Right lobe of liver (tissue), 6 donors: ENCODE results near the gene ENKD1. TPM values are rescaled to one million over a fixed set of nuclear protein-coding genes. Genes with fewer than 3 reads are reported as not detected.

Experiments used
- ATAC-seq, 4 donors: fragments of 200-7000 bp; cut with Tn5 transposase; one replicate each; pipeline ENCODE4 v1.9.1; 2020; ENCODE audit warnings: mild to moderate bottlenecking in 4 of 4, moderate library complexity in 4 of 4
- DNase-seq, 3 donors: peaks; one replicate each; pipeline ENCODE4 v3.0.0-alpha.2; 2020
- H3K27ac ChIP-seq, 3 donors: fragments of 200-600 bp; one replicate each; pipeline ENCODE4 v1.8.0; 2022
- H3K27me3 ChIP-seq, 2 donors: fragments of 200-600 bp; one replicate each; pipeline ENCODE4 v1.8.0; 2022
- H3K36me3 ChIP-seq, 4 donors: fragments of 200-600 bp; sonication (generic) in 1 of 4; one replicate each; pipeline versions ENCODE4 v1.5.1 to v1.8.0; 2017 to 2022; ENCODE audit warnings: control low read depth in 1 of 4
- H3K4me1 ChIP-seq, 4 donors: fragments of 200-600 bp; sonication (generic) in 1 of 4; one replicate each; pipeline versions ENCODE4 v1.5.1 to v1.8.0; 2017 to 2022; ENCODE audit warnings: control low read depth in 1 of 4
- H3K4me3 ChIP-seq, 3 donors: fragments of 200-600 bp; one replicate each; pipeline ENCODE4 v1.8.0; 2022
- H3K9me3 ChIP-seq, 4 donors: fragments of 200-600 bp; sonication (generic) in 1 of 4; one replicate each; pipeline versions ENCODE4 v1.5.1 to v1.8.0; 2017 to 2022; ENCODE audit warnings: control low read depth in 1 of 4
- POLR2A ChIP-seq: fragments of 450-650 bp; IDR thresholded peaks from one replicate; pipeline ENCODE4 v1.6.1; 2017; ENCODE audit warnings: antibody characterized with exemption, mild to moderate bottlenecking
- WGBS: methylation state at CpG from one replicate; pipeline ENCODE4 v1.1.6; 2018; ENCODE audit warnings: low coverage, low lambda C conversion rate; ENCODE audit not compliant: insufficient coverage; ENCODE audit errors: missing lambda C conversion rate; 5-methylcytosine and 5-hydroxymethylcytosine counted together
- intact Hi-C, 2 donors: fragments of 100-400 bp; cut with DNase I; formaldehyde crosslinking; loops; one replicate each; pipeline versions ENCODE4 v1.11.2 to v1.14.1; 2022
- total RNA-seq, 6 experiments: library from RNA; depleted of rRNA in 2 of 6; stranded (reverse); fragments of >200 nt in 2 of 6; fragmentation: NEBNext Ultra II Directional in 3 of 6; extraction: Animal tissue kit (Norgen Biotek cat#: 25700) in 3 of 6; gene quantifications; one replicate each; pipeline versions ENCODE4 v1.1.0 to v1.2.4, GENCODE V29; 2016 to 2023
- TF ChIP-seq, protein P1 (sequence below), 4 donors: fragments of 200-600 bp in 3 of 4; fragments of 450-650 bp in 1 of 4; IDR thresholded peaks; one replicate each; pipeline versions ENCODE4 v1.5.1 to v1.8.0; 2016 to 2022; ENCODE audit warnings: antibody characterized with exemption in 4 of 4, mild to moderate bottlenecking in 2 of 4
- donor health status: DM: no; HTN: yes; CAD: no.
- donor health status: DM: no; HTN: no; CAD: no.
- donor health status: DM: no; HTN: no; CAD: no.
- donor health status: DM: no; HTN: yes; CAD: no.
- donor health status: DM: no; HTN: yes; CAD: no.

The ENKD1 gene
- total RNA-seq, 6 experiments from 2014 or later, result 4.4 to 8.9 (median 7.3) TPM

DNA sequence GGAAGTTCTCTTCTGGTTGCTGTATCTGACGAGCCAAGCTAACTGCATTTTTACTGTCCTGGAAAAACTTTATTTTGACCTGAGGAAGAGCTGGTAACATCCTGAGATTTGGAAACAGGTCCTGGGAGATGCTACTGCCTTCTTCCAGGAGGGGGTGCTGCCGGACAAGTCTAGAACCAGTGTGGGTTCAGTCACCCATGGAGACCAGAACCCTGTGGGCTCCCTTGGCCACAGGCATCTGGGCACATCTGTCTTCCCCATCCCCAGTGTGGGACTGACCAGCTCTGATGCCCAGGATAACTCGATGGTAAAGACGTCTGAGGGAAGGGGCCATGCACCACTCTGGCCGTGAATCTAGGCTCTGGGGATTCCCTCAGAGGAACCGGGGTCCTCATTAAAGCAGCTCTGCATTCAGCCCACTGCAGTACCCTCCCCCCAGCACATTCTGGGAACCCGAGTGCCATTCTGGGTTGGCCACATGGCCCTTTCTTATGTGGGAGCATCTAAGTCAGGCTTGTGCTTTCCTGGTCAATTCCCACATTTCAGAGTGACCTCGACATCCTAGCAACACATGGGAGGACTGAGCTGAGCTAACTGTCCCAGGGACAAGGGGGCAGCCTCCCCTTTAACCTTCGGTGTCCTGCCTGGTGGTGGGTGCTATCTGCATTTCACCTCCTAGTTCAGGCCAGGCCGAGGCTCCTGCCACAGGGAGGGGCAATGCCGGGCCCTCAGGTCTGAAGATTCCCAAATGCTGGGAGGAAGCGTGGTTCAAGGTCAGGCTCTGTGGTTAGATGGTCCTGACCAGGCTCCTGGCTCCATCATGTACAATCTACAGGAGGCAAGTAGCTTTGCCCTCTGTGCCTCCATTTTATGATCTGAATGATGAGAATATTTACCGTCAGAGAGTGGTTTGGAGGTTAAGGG, 6.5 kb upstream of the ENKD1 start:
- no peaks in the 10 kb centered on the region for H3K27me3 ChIP-seq
- peak; percentile 46 to 51 (median 49) for ATAC-seq
- no peak overlapping the region for H3K4me3 ChIP-seq
- H3K27ac ChIP-seq, result peak overlapping the region; percentile 84 to 92 (median 86)
- peak; percentile 78 to 79 (median 78) for DNase-seq
- no peaks in the 10 kb centered on the region for H3K9me3 ChIP-seq
- TF ChIP-seq POLR2A, result no peak
- TF ChIP-seq, protein P1, sequence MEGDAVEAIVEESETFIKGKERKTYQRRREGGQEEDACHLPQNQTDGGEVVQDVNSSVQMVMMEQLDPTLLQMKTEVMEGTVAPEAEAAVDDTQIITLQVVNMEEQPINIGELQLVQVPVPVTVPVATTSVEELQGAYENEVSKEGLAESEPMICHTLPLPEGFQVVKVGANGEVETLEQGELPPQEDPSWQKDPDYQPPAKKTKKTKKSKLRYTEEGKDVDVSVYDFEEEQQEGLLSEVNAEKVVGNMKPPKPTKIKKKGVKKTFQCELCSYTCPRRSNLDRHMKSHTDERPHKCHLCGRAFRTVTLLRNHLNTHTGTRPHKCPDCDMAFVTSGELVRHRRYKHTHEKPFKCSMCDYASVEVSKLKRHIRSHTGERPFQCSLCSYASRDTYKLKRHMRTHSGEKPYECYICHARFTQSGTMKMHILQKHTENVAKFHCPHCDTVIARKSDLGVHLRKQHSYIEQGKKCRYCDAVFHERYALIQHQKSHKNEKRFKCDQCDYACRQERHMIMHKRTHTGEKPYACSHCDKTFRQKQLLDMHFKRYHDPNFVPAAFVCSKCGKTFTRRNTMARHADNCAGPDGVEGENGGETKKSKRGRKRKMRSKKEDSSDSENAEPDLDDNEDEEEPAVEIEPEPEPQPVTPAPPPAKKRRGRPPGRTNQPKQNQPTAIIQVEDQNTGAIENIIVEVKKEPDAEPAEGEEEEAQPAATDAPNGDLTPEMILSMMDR (IDR thresholded peaks at IDR 0.05), result peak; percentile 73 to 84 (median 79)
- 21% methylated on average over 3 of the region's 13 CpGs for WGBS
- H3K36me3 ChIP-seq, result no peaks in the 10 kb centered on the region
- peaks cover 0 to 68% (median 35%) of the 10 kb centered on the region in 4 donors for H3K4me1 ChIP-seq
- intact Hi-C loops, result loop anchor here (10.0 kb wide), 2 partner anchors 52 to 132 kb away; partner anchors contain the start of genes RANBP10 (in 1 of the 2) and TSNAXIP1 (in 1 of the 2)

DNA sequence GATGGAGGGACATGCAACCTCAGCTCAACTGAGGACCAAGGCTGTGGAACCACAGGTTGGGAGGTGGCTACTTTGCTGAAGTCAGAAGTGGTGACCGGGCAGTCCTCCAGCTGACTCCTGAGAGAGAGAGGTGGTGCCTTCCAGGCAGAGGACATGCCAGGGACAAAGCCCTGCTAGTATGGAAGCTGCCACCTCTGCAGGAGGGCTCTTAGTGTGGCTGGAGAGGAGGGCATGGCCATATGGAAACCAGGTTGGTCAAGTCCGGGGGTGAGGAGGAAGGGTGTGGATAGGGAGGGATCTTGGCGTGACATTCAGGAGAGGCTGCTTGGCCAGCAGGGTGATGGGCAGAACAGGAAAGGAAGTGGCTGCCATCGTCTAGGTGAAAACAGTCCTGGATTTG, 5.8 kb upstream of the ENKD1 start:
- DNase-seq (peak; percentile 80 to 81 (median 80)), ATAC-seq (peak in 2 of 4 donors; percentile 8 to 17)
- peak overlapping the region in 2 of 3 donors; percentile 84 to 92 for H3K27ac ChIP-seq
- H3K9me3 ChIP-seq, result no peaks in the 10 kb centered on the region
- 8% methylated on average over 3 of the region's 4 CpGs for WGBS
- H3K36me3 ChIP-seq, result no peaks in the 10 kb centered on the region
- TF ChIP-seq, protein P1 (IDR thresholded peaks at IDR 0.05), result no peak
- H3K4me3 ChIP-seq, result no peak overlapping the region
- peaks cover 0 to 66% (median 40%) of the 10 kb centered on the region in 4 donors for H3K4me1 ChIP-seq
- intact Hi-C loops, result loop anchor here (10.0 kb wide), 2 partner anchors 52 to 132 kb away; partner anchors contain the start of genes RANBP10 (in 1 of the 2) and TSNAXIP1 (in 1 of the 2)
- H3K27me3 ChIP-seq, result no peaks in the 10 kb centered on the region

DNA sequence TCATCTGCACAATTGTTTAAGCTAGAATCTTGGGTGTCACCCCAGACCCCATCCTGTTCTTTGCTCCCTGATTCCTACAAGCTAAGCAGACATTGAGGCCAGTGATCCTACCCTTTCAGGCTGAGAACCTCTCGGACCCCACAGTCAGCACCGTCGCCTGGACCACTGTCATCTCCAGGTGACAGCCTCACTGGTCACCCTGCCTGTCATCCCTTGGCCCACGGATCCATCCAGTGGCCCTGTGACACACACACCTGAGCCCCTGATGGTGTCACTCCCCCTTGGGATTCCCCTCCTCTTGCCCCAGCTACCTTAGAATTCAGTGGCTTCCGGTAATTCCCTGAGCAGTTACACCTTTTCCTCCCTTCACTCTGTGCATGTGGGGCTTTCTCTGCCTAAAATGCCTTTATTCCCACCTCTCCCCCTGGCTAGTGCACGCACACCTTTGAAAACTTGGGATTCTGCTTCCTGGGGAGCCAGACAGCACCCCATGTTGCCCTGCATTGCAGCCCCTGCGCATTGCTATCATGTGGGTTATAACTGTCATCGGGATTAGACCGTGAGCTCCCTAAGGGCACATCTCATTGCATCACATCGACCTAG, 3.0 kb upstream of the ENKD1 start:
- DNase-seq (no peak), ATAC-seq (no peak)
- Histone ChIP-seq H3K27me3 (no peaks in the 10 kb centered on the region), H3K36me3 (no peaks in the 10 kb centered on the region), H3K4me3 (no peak overlapping the region), H3K9me3 (no peaks in the 10 kb centered on the region), H3K4me1 (peaks cover 0 to 52% (median 30%) of the 10 kb centered on the region in 4 donors), H3K27ac (no peak overlapping the region)
- 81% methylated on average over 7 of the region's 10 CpGs for WGBS
- TF ChIP-seq, protein P1 (IDR thresholded peaks at IDR 0.05), result no peak
- TF ChIP-seq POLR2A, result no peak
- intact Hi-C loops, result loop anchor here (10.0 kb wide), 2 partner anchors 55 to 135 kb away; partner anchors contain the start of genes RANBP10 (in 1 of the 2) and TSNAXIP1 (in 1 of the 2)

DNA sequence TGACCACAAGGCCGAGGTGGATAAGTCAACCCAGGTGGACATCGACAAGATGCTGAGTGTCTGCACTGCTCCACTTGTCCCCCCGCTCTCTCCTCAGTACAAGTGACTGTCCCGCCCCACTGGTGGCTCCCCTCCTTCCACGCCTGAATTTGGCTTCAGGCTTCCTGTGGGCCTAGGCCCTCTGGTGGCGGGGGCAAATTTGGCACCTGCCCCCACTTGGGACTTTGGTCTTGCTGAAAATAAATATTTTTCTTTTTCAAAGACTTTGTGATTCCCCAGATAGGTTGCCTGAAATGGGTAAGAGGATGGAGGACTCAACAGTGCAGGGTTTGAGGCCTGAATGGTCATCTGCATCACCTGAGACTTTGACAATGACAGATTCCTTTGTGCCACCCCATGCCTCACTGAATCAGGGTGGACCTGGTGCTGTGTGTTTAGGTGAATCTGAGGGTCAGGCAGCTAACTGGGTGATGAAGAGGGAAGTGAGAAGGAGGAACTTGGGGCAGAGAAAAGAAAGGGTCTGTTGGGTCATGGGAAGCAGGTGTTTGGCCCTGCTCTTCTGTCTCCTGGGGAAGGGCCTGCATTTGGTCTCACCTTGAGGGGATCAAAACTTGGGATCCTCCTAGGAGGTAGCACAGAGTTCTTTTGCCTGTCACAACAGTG, 2.1 kb upstream of the ENKD1 start:
- DNase-seq (no peak), ATAC-seq (no peak)
- intact Hi-C loops, result no loop called here
- H3K27ac ChIP-seq, result peak overlapping the region in 1 of 3 donors; percentile 91
- no peaks in the 10 kb centered on the region for H3K27me3 ChIP-seq
- H3K4me1 ChIP-seq, result peaks cover 0 to 43% (median 26%) of the 10 kb centered on the region in 4 donors
- H3K36me3 ChIP-seq, result no peaks in the 10 kb centered on the region
- H3K4me3 ChIP-seq, result no peak overlapping the region
- 33% methylated on average over 1 of the region's 6 CpGs for WGBS
- no peaks in the 10 kb centered on the region for H3K9me3 ChIP-seq
- TF ChIP-seq, protein P1 (IDR thresholded peaks at IDR 0.05), result peak in 2 of 4 donors; percentile 13 to 17
- no peak for TF ChIP-seq POLR2A
